Heart left ventricle (tissue), 13 donors: ENCODE data around the gene DGKG.

Experiments
- POLR2A ChIP-seq, 2 donors: fragments of 450-650 bp; IDR thresholded peaks; one replicate each; pipeline ENCODE4 v1.6.1; 2017; ENCODE audit warnings: antibody characterized with exemption in 2 of 2, mild to moderate bottlenecking in 2 of 2, moderate library complexity in 2 of 2
- TF ChIP-seq, protein P1 (sequence below), 12 donors: fragments of 200-600 bp; sonication (generic) in 4 of 12; IDR thresholded peaks; one replicate each; pipeline versions ENCODE4 v1.5.0 to v1.8.0; 2018 to 2022; ENCODE audit warnings: antibody characterized with exemption in 12 of 12, mild to moderate bottlenecking in 5 of 12
- donor health status: ischemic (EF 13 %, LVEDD 7.1; RV severe dilation, severe dysfunction).
- donor health status: DM: no; HTN: yes; CAD: no.
- donor health status: DM: no; HTN: no; CAD: no.
- donor health status: ischemic (EF 25% LVEDD 6.9; RV normal size, moderate dysfunction).
- donor health status: ischemic (EF 25% LVEDD 5.7; RV mildly dilated, moderate dysfunction).
- donor health status: ischemic (EF 35%, LVEDD 5.7; RV mildly dilated, moderate dysfunction).
- donor health status: nonischemic (EF 11% LVEDD 7.7; RV severe dilation, severe dysfunction).
- donor health status: DM: yes; HTN: yes; CAD: no.
- donor health status: PGD.
- donor health status: ischemic (EF 29% LVEDD 5.4; RV normal size, mild dysfunction).
- donor health status: nonischemic (EF 23%, LVEDD 6.1; RV moderate dilation, normal function).

DNA sequence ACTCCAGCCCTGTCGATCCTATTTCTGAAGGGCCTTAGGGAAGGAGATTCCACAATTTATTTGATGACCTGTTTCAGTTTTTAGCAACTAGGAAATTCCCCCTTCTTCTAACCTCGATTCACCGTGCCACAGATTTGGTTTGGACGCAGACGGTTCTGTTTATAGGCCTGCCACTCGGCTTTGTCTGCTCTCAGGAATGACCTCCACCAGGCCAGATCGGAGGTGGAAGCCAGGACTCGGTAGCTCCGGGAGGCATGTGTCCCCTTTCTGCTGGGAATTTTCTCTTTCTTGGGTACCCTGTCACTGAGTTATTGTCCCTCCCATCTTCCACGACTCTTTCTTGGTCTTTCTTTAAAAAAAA, 167.6 kb downstream of the DGKG start:
- no peak for TF ChIP-seq POLR2A (IDR thresholded peaks at IDR 0.05)
- TF ChIP-seq, protein P1, sequence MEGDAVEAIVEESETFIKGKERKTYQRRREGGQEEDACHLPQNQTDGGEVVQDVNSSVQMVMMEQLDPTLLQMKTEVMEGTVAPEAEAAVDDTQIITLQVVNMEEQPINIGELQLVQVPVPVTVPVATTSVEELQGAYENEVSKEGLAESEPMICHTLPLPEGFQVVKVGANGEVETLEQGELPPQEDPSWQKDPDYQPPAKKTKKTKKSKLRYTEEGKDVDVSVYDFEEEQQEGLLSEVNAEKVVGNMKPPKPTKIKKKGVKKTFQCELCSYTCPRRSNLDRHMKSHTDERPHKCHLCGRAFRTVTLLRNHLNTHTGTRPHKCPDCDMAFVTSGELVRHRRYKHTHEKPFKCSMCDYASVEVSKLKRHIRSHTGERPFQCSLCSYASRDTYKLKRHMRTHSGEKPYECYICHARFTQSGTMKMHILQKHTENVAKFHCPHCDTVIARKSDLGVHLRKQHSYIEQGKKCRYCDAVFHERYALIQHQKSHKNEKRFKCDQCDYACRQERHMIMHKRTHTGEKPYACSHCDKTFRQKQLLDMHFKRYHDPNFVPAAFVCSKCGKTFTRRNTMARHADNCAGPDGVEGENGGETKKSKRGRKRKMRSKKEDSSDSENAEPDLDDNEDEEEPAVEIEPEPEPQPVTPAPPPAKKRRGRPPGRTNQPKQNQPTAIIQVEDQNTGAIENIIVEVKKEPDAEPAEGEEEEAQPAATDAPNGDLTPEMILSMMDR (IDR thresholded peaks at IDR 0.05), result no peak
